ENCODE results near the gene ITGB3. TPM values are rescaled to one million over a fixed set of nuclear protein-coding genes. Genes with fewer than 3 reads are reported as not detected.

Gene ITGB3
- total and polyA plus RNA-seq, 2 of the 4 experiments (the other 2 are of a cell fraction) = 9.8 to 17.6 TPM

- Histone ChIP-seq H3K23ac (ENCODE audit: low read depth, low read length) (no peak overlapping the region), H2AFZ (replicated peaks; ENCODE audit: low read length, poor library complexity) (no peak overlapping the region), H3K9me3 (ENCODE audit: control insufficient read depth, insufficient read depth, low read length) (no peaks in the 10 kb centered on the region), H2BK120ac (ENCODE audit: low read depth, low read length) (no peak overlapping the region), H4K91ac (ENCODE audit: insufficient read depth, low read depth, low read length) (no peak overlapping the region), H4K20me1 (ENCODE audit: insufficient read depth, low read length) (no peaks in the 10 kb centered on the region), H4K5ac (ENCODE audit: low read depth, low read length) (no peak overlapping the region), H3K27me3 (ENCODE audit: control insufficient read depth, insufficient read depth, low read length) (no peaks in the 10 kb centered on the region), H2BK5ac (ENCODE audit: low read depth, low read length, poor library complexity, severe bottlenecking) (no peak overlapping the region), H3K4me3 (ENCODE audit: insufficient read depth, low read depth, low read length) (no peak overlapping the region), H2BK20ac (ENCODE audit: low read depth, low read length) (no peak overlapping the region), H3K36me3 (ENCODE audit: control insufficient read depth, insufficient read depth, low read length) (no peaks in the 10 kb centered on the region), H2AK9ac (replicated peaks; ENCODE audit: low read depth, low read length, poor library complexity) (no peak overlapping the region), H3K9ac (ENCODE audit: low read depth, low read length) (no peak overlapping the region), H3K56ac (ENCODE audit: extremely low read depth, insufficient read depth, low read length) (no peak overlapping the region), H3K79me1 (ENCODE audit: low read depth in 1 of 2, low read length in 2 of 2) (no peaks in the 10 kb centered on the region), H4K8ac (ENCODE audit: low read depth in 2 of 2, low read length in 2 of 2) (no peak overlapping the region), H3K4me2 (ENCODE audit: low read depth, low read length) (no peak overlapping the region), H3K9me1 (ENCODE audit: insufficient read depth, low read length) (no peaks in the 10 kb centered on the region), H3K27ac (ENCODE audit: insufficient read depth, low read length) (no peak overlapping the region), H3K14ac (replicated peaks; ENCODE audit: low read depth, low read length) (no peak overlapping the region), H3K18ac (ENCODE audit: low read depth, low read length) (no peak overlapping the region), H3K4me1 (ENCODE audit: control insufficient read depth, insufficient read depth, low read length) (no peaks in the 10 kb centered on the region), H2BK15ac (ENCODE audit: low read depth, low read length) (no peak overlapping the region), H3K4ac (ENCODE audit: low read depth, low read length) (no peak overlapping the region), H2AK5ac (ENCODE audit: low read depth, low read length) (no peak overlapping the region)
- intact Hi-C loops (cut with micrococcal nuclease) (no loop called here), dilution Hi-C loops (cut with HindIII; ENCODE audit: low sequenced_read_pairs, unreplicated experiment) (no loop called here), in situ Hi-C loops (cut with MboI; ENCODE audit: low sequenced_read_pairs) (no loop called here)
- WGBS, 2 experiments (ENCODE audit: extremely low coverage in 2 of 2, insufficient read length in 1 of 2) = no CpG with 5 or more reads among the region's 2 CpGs
- no peak for ATAC-seq (ENCODE audit: low read depth)
- no peak for TF ChIP-seq MAFK (IDR thresholded peaks at IDR 0.05; ENCODE audit: low read depth, low read length)
- no peak for DNase-seq
- BruUV-seq (replicated peaks) = no TSS peak
- POLR2A ChIA-PET (ENCODE audit: unreplicated experiment) = no interaction called here
- CTCF ChIA-PET = no interaction called here
These were observed 76.9 kb downstream of the ITGB3 start for GRCh38 chr17:47330548-47330947.
